WI38 (cell line): ENCODE measurements around the gene SYPL1.

Source experiments
- H3K4me3 ChIP-seq: 2 replicates; pipeline ENCODE4 v1.5.1; 2011; ENCODE audit warnings: low read depth, mild to moderate bottlenecking, control low read depth, low read length
- TF ChIP-seq, protein P1 (sequence below): IDR thresholded peaks from 2 replicates; pipeline ENCODE4 v1.5.1; 2012; ENCODE audit warnings: low read depth, mild to moderate bottlenecking, control low read depth, low read length

SYPL1 gene

DNA sequence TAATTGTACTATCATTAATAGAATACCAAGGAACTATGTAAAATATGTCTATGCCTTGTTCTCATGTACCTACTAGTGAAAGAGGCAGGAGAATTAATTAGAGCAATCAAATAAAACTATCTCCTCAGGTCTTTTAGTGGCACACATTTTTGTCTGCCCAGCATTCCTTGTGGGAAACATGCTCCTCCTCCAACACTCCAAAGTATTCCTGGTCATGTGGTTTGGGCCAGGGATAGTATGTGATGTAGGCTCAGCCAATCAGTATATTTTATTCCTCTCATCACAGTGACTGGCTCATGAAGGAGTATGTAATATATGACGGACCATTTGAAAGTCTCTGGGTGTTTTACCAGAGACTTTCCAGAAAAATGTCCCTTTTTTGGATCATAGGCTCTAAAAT lies 16.7 kb upstream of the SYPL1 start:
- no peak overlapping the region for H3K4me3 ChIP-seq
- TF ChIP-seq, protein P1, sequence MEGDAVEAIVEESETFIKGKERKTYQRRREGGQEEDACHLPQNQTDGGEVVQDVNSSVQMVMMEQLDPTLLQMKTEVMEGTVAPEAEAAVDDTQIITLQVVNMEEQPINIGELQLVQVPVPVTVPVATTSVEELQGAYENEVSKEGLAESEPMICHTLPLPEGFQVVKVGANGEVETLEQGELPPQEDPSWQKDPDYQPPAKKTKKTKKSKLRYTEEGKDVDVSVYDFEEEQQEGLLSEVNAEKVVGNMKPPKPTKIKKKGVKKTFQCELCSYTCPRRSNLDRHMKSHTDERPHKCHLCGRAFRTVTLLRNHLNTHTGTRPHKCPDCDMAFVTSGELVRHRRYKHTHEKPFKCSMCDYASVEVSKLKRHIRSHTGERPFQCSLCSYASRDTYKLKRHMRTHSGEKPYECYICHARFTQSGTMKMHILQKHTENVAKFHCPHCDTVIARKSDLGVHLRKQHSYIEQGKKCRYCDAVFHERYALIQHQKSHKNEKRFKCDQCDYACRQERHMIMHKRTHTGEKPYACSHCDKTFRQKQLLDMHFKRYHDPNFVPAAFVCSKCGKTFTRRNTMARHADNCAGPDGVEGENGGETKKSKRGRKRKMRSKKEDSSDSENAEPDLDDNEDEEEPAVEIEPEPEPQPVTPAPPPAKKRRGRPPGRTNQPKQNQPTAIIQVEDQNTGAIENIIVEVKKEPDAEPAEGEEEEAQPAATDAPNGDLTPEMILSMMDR, result no peak

DNA sequence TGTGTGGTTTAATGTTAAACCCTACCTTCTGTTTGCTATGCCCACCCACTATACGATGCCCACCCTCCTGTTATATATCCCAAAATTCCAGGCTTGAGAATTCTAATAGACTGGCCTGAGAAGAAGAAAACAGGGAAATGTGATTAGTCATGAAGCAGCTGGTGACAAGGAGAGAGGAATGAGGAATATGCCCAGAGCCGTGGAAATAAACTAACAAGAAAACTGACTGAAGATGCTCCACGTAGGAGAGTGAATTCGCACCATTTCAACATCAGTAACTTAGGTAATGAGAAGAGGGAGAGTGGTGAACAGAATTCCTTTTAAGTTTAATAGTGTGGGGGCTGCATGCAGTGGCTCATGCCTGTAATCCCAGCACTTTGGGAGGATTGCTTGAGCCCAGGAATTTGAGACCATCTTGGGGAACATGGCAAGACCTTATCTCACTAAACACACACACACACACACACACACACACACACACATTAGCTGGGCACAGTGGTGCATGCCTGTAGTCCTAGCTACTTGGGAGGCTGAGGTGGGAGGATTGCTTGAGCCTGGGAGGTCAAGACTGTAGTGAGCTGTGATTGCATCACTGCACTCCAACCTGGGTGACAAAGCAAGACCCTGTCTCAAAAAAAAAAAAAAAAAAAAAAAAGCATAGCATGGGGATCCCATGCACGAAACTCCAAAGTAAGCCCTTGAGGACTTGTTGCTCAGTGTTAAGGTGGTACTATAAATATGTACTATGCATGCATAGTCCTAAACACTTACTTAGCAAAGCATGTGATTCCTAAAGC lies 16.1 kb upstream of the SYPL1 start:
- TF ChIP-seq, protein P1, result no peak
- no peak overlapping the region for H3K4me3 ChIP-seq

DNA sequence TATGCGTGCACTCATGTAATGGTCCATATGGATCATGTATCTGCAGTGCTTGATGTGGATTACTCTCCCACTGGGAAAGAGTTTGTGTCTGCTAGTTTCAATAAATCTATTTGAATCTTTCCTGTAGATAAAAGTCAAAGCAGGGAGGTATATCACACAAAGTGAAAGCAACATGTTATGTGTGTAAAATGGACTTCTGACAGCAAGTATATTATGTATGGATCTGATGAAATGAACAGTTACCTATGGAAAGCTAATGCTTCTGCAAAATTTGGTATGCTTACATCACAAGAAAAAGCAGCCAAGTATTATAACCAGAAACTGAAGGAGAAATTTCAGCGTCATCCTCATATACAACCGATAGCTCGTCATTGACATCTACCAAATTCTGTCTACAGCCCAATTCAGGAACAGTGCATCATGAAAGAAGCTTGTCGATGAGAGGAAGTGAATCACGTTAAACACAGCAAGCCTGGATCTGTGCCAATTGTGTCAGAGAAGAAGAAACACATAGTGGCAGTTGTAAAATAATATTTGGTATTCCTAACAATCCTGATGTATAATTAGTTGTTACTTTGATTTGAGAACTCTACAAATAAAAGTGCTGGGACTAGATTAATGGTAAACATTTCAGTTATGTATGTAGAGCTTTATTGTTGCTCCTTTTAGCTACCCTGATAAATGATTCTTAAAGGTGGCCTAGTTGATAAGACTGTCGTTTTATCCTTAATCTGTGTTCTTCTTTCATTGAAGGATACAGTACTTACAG lies 14.2 kb upstream of the SYPL1 start:
- peak overlapping the region; percentile 17 for H3K4me3 ChIP-seq
- TF ChIP-seq, protein P1, result no peak

DNA sequence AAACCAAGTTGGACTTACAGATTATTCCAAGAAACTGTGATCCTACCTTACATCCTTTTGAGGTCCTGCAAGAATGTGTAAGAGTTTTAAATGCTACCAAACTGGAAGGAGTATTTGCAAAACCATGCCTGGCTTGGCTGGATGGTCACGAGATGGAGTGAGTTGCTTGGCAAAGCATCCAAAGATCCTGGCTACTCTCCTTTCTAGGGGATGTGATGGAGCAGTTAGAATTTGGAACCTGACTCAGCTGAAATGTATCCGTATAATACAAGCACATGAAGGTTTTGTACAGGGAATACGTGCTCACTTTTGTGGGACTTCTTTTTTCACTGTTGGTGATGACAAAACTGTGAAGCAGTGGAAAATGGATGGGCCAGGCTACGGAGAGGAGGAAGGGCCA lies 13.3 kb upstream of the SYPL1 start:
- TF ChIP-seq, protein P1, result no peak
- H3K4me3 ChIP-seq, result no peak overlapping the region

DNA sequence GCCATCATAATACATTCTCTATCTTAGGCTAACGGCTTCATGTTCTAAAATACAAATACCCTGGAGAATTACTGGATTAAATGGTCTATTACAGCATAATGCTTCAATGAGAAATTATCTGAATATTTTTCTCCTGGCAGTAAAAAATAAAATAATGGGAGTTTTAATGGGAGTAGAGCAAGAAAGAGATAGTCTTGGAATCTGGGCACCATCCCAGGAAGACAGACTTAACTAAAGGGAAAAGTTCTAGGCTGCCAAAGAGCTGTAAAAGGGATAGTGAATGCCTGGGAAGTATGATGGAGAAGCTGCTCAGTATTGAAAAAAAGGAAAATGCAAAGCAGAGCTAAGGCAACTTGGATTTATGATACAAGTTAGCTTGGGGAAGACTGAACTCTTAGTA lies 12.1 kb upstream of the SYPL1 start:
- TF ChIP-seq, protein P1, result no peak
- H3K4me3 ChIP-seq, result no peak overlapping the region

DNA sequence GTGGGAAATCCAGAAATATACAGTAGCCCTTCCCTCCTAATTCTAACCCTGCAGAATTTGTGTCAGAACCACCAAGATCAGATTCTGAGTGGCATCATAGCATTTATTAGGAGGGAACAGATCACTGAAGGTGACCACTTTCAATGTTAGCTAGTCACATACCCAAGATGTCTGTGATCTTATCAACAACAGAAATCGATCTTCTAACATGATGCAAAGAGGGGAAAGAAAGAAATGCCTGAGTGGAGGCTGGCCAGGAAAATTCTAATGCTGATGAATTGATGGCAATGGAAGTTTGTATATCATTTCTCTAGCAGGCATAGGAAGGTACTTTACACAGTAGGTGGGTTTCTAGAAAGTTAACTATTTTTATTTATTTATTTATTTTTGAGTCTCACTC lies 10.6 kb upstream of the SYPL1 start:
- no peak overlapping the region for H3K4me3 ChIP-seq
- TF ChIP-seq, protein P1, result no peak

DNA sequence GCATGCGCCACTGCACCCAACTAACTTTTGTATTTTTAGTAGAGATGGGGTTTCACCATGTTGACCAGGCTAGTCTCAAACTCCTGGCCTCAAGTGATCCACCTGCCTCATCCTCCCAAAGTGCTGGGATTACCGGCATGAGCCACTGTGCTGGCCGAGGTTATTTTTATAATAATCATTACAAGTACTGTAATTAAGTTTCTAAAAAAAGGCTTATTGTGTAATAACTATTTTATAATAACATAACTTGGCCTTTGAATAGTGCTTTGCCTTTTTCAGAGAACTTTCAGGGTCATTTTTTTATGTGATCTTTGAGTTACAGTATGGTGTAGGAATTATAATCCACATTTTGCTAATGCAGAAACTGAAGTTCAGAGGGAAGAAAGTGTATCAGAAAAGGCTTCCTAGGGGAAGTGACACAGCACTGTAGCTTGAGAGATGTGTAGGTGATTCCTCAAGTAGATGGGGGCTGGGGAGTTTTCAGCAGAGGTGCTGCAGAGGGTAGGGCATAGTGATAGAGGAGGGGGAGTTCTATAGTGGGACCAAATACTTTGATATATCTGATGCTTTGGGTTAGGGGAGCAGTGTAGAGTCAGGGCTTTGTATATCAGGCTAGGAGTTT lies 9.2 kb upstream of the SYPL1 start:
- no peak overlapping the region for H3K4me3 ChIP-seq
- TF ChIP-seq, protein P1, result no peak
